Testis (tissue), 3 donors: ENCODE data around the gene TRIM7. TPM values are rescaled to one million over a fixed set of nuclear protein-coding genes. Genes with fewer than 3 reads are reported as not detected.

Source experiments
- DNase-seq: peaks from one replicate; pipeline ENCODE4 v3.0.0-alpha.2; 2019
- H3K27ac ChIP-seq, 2 donors: fragments of 200-600 bp; sonication (generic); one replicate each; pipeline ENCODE4 v1.5.1; 2019
- H3K27me3 ChIP-seq: fragments of 200-600 bp; sonication (generic); one replicate; pipeline ENCODE4 v1.5.1; 2019
- H3K36me3 ChIP-seq: fragments of 200-600 bp; sonication (generic); one replicate; pipeline ENCODE4 v1.5.1; 2017; ENCODE audit warnings: low read depth; ENCODE audit errors: missing control alignments
- H3K4me1 ChIP-seq: fragments of 200-600 bp; sonication (generic); one replicate; pipeline ENCODE4 v1.5.1; 2019
- H3K4me3 ChIP-seq, 2 donors: fragments of 200-600 bp; sonication (generic); one replicate each; pipeline ENCODE4 v1.5.1; 2017 to 2019
- H3K9me3 ChIP-seq: fragments of 200-600 bp; sonication (generic); one replicate; pipeline ENCODE4 v1.5.1; 2017
- POLR2A ChIP-seq: fragments of 450-650 bp; IDR thresholded peaks from one replicate; pipeline ENCODE4 v1.6.1; 2017; ENCODE audit warnings: antibody characterized with exemption, mild to moderate bottlenecking, moderate library complexity
- WGBS, 2 donors: methylation state at CpG; one replicate each; pipeline ENCODE4 v1.1.5; 2018; 5-methylcytosine and 5-hydroxymethylcytosine counted together
- intact Hi-C: fragments of 100-400 bp; cut with DNase I; formaldehyde crosslinking; loops from one replicate; pipeline ENCODE4 v1.15.1; 2023; ENCODE audit warnings: low total_unique reads
- polyA plus RNA-seq: library from polyadenylated mRNA; stranded (reverse); fragments of 350-450 nt; fragmentation: Illumina TruSeq; extraction: RNeasy Lipid Tissue Mini Kit (QIAGEN cat#74804); gene quantifications from one replicate; pipeline ENCODE4 v1.2.3, GENCODE V29; 2014; ENCODE audit warnings: low read depth, low replicate concordance; ENCODE audit not compliant: insufficient read depth
- total RNA-seq, 2 donors: library from RNA; depleted of rRNA; stranded (reverse); fragments of >200 nt; gene quantifications; one replicate each; pipeline ENCODE4 v1.2.3, GENCODE V29; 2016
- TF ChIP-seq, protein P1 (sequence below), 3 experiments: fragments of 450-650 bp in 2 of 3; fragments of 200-600 bp in 1 of 3; sonication (generic) in 1 of 3; IDR thresholded peaks; one replicate each; pipeline ENCODE4 v1.5.1; 2016 to 2019; ENCODE audit warnings: antibody characterized with exemption in 3 of 3, mild to moderate bottlenecking in 2 of 3, moderate library complexity in 1 of 3

The TRIM7 gene
- total and polyA plus RNA-seq, 3 donors from 2014 or later: 0.43 to 0.87 (median 0.47) TPM

DNA sequence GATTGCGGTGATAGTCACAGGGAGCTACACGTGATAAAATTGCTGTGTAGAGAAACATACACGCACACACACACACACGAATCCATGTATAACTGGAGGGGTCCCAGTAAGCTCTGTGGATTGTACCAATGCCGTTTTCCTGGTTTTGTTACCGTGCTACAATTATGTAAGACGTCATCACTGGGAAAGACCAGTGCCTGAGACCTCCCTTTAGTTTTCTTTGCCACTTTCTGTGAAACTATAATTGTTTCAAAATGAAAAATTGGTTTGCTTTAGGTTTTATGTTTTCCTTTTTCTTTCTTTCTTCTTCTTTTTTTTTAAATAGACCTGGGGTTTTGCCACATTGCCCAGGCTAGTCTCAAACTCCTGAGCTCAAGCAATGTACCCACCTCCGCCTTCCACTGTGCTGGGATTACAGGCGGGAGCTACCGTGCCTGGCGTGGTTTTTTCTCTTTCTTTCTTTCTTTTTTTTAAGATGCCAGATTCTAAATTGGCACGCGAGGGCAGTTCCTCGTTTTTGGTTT, 36.3 kb downstream of the TRIM7 start:
- no peaks in the 10 kb centered on the region for H3K9me3 ChIP-seq
- TF ChIP-seq, protein P1, sequence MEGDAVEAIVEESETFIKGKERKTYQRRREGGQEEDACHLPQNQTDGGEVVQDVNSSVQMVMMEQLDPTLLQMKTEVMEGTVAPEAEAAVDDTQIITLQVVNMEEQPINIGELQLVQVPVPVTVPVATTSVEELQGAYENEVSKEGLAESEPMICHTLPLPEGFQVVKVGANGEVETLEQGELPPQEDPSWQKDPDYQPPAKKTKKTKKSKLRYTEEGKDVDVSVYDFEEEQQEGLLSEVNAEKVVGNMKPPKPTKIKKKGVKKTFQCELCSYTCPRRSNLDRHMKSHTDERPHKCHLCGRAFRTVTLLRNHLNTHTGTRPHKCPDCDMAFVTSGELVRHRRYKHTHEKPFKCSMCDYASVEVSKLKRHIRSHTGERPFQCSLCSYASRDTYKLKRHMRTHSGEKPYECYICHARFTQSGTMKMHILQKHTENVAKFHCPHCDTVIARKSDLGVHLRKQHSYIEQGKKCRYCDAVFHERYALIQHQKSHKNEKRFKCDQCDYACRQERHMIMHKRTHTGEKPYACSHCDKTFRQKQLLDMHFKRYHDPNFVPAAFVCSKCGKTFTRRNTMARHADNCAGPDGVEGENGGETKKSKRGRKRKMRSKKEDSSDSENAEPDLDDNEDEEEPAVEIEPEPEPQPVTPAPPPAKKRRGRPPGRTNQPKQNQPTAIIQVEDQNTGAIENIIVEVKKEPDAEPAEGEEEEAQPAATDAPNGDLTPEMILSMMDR (IDR thresholded peaks at IDR 0.05): no peak
- TF ChIP-seq POLR2A: no peak
- H3K36me3 ChIP-seq: no peaks in the 10 kb centered on the region
- intact Hi-C loops: no loop called here
- no peaks in the 10 kb centered on the region for H3K4me1 ChIP-seq
- H3K27me3 ChIP-seq: no peaks in the 10 kb centered on the region
- DNase-seq: no peak
- no peak overlapping the region for H3K27ac ChIP-seq
- H3K4me3 ChIP-seq: no peak overlapping the region
- WGBS, 2 donors: 27 to 29% methylated on average over 14 of the region's 14 CpGs

DNA sequence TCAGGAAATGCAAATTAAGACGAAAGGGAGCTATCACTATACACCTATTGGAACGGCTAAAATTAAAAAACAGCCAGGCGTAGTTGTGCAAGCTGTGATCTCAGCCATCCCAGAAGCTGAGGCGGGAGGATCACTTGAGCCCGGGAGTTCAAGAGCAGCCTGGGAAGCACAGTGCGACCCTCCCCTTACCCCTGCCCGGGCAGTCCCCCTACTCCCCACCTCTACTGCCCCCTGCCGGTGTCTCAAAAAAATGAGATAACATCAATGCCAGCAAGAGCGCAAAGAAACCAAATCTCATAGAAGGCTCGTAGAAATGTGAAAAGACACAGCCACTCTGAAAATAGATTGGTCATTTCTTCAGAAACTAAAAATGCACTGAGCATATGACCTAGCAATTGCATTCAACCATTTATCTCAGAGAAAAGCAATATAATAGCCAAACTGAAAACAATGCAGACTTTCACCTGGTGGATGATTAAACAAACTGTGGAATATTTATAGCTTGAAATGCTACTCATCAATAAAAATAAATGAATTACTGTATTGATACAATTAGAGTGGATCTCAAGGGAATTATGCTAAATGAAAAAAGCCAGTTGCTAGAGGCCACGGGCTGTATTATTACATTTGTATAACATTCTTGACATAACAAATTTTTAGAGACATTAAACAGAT, 37.0 kb downstream of the TRIM7 start:
- no peaks in the 10 kb centered on the region for H3K9me3 ChIP-seq
- H3K36me3 ChIP-seq: no peaks in the 10 kb centered on the region
- no peak overlapping the region for H3K27ac ChIP-seq
- H3K4me1 ChIP-seq: no peaks in the 10 kb centered on the region
- intact Hi-C loops: no loop called here
- H3K4me3 ChIP-seq: no peak overlapping the region
- TF ChIP-seq, protein P1 (IDR thresholded peaks at IDR 0.05): peak in 1 of 3 experiments; percentile 47
- TF ChIP-seq POLR2A: no peak
- H3K27me3 ChIP-seq: no peaks in the 10 kb centered on the region
- WGBS, 2 donors: 14 to 16% methylated on average over 11 of the region's 11 CpGs
- DNase-seq: no peak

DNA sequence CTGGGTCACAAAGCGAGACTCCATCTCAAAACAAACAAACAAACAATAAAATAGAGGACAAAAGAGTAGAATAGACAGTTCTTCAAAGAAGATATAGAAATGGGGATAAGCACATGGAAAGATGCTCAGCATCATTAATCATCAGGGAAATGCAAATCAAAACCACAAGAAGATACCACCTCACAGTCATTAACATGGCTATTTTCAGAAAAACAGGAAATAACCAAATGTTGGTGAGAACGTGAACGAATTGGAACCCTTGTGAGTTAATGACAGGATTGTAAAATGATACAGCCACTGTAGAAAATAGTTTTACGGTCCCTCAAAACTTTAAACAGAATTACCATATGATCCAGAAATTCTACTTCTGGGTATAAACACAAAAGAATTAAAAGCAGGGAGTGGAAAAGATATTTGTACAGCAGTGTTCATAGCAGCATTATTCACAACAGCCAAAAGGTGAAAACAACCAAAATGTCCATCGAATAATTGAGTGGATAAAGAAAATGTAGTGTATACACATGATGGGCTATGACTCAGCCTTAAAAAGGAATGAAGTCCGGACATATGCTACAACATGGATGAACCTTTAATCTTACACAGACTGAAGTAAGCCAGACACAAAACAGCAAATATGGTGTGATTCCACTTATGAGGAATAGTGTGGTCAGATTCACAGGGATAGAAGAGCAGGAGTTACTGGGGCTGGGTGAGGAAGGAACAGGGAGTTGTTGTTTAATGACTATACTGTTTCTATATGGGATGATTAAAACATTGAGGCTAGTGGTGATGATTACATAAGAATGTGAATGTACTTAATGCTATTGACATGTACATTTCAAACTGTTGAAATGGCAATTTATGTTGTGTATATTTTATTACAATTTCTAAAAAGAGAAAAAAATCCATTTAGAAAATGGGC, 37.9 kb downstream of the TRIM7 start:
- 68 to 69% methylated on average over 6 of the region's 6 CpGs for WGBS, 2 donors
- no peaks in the 10 kb centered on the region for H3K27me3 ChIP-seq

DNA sequence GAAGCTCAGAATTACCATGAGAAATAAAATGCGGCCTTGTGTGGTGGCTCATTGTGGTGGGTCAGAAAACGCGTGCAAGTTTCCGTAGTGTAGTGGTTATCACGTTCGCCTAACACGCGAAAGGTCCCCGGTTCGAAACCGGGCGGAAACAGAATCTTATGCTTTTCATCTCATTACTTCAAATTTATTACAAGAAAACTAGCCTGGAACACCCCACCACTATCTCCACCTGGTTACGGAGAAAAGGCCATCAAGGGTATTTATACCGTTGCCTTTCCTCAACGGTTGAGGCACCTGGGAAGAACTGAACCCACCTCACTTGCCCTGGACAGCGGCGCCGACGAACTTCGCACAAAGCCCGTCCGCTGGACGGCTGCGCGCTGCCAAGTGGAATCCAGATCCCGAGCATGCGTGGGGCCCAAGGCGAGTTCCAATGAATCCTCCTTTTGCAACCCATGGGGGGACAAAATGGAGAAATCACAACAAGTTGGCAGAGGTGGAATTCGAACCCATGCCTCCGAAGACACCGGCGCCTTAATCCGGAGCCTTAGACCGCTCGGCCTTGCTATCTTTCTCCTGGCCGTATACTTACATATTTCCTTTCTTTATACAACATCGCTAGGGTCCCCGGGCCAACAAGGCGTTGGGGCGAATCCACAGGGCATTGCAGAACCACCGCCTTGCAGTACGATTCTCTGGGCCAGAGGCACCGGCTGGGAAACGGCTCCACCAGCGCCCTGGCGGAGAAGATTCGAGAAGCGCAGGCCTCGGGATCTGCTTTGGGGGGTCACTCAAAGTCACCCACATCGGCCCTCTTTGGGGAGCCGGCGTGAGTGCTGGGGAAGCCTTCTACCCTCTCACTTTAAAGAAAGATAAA, 40.7 kb downstream of the TRIM7 start:
- 13 to 16% methylated on average over 29 to 49 of the region's 52 CpGs for WGBS, 2 donors
- TF ChIP-seq, protein P1 (IDR thresholded peaks at IDR 0.05): no peak
- no peak for TF ChIP-seq POLR2A
- no peak for DNase-seq
- H3K27me3 ChIP-seq: no peaks in the 10 kb centered on the region
- H3K27ac ChIP-seq: no peak overlapping the region
- no peaks in the 10 kb centered on the region for H3K36me3 ChIP-seq
- no peaks in the 10 kb centered on the region for H3K4me1 ChIP-seq
- intact Hi-C loops: no loop called here
- peak overlapping the region in 1 of 2 donors; percentile 13 for H3K4me3 ChIP-seq
- H3K9me3 ChIP-seq: no peaks in the 10 kb centered on the region

More for the DNA sequence above, 37.9 kb downstream of the TRIM7 start:
- intact Hi-C loops: no loop called here
- H3K27ac ChIP-seq: no peak overlapping the region
- no peak overlapping the region for H3K4me3 ChIP-seq
- no peaks in the 10 kb centered on the region for H3K9me3 ChIP-seq
- no peaks in the 10 kb centered on the region for H3K36me3 ChIP-seq
- H3K4me1 ChIP-seq: no peaks in the 10 kb centered on the region
- TF ChIP-seq, protein P1 (IDR thresholded peaks at IDR 0.05): no peak
- no peak for TF ChIP-seq POLR2A
- DNase-seq: no peak
